HTERT RPE-1 (cell line): ENCODE results near the gene ESRRA.
"Not testable (repeated sequence)": the region's sequence is repeated elsewhere in the genome, so short reads cannot be mapped to it uniquely, and the experiment has no call there.

ENCODE experiments used
- in situ Hi-C: fragments of 300-500 bp; cut with MboI; formaldehyde crosslinking; loops from 4 replicates; pipeline ENCODE4 v1.14.3; 2020; ENCODE audit warnings: low sequenced_read_pairs

ESRRA gene

GRCh38 chr11:64307795-64308194 lies 2.5 kb downstream of the ESRRA start:
- in situ Hi-C loops, result not testable (repeated sequence)

- in situ Hi-C loops, result no loop called here
Observed at GRCh38 chr11:64312947-64313346, 7.6 kb downstream of the ESRRA start.

GRCh38 chr11:64313491-64314145 lies 8.3 kb downstream of the ESRRA start:
- in situ Hi-C loops, result no loop called here

GRCh38 chr11:64314146-64314804 lies 9.0 kb downstream of the ESRRA start:
- in situ Hi-C loops, result no loop called here

GRCh38 chr11:64314805-64315561 lies 9.7 kb downstream of the ESRRA start:
- in situ Hi-C loops, result no loop called here

- in situ Hi-C loops, result not testable (repeated sequence)
Observed at GRCh38 chr11:64315667-64316526, 10.6 kb downstream of the ESRRA start.

GRCh38 chr11:64316672-64317324 lies 11.5 kb downstream of the ESRRA start:
- in situ Hi-C loops, result no loop called here

- in situ Hi-C loops, result no loop called here
Observed at GRCh38 chr11:64317325-64317960, 12.1 kb downstream of the ESRRA start, which contains the start of gene TRMT112. Gene TRMT112 (minus strand): TSS chr11:64317559. CDS start chr11:64317526, 33 bp downstream.

GRCh38 chr11:64317961-64318765 lies 12.8 kb downstream of the ESRRA start, which contains the start of gene PRDX5:
Gene PRDX5 (plus strand): TSS chr11:64318121. CDS start chr11:64318216, 95 bp downstream.
- in situ Hi-C loops, result no loop called here

GRCh38 chr11:64318766-64319761 lies 13.7 kb downstream of the ESRRA start:
- in situ Hi-C loops, result no loop called here

- in situ Hi-C loops, result no loop called here
Observed at GRCh38 chr11:64320556-64320955, 15.2 kb downstream of the ESRRA start.

GRCh38 chr11:64321026-64321425 lies 15.7 kb downstream of the ESRRA start:
- in situ Hi-C loops, result no loop called here

- in situ Hi-C loops, result no loop called here
Observed at GRCh38 chr11:64321533-64321932, 16.2 kb downstream of the ESRRA start.

GRCh38 chr11:64322925-64323260 lies 17.6 kb downstream of the ESRRA start:
- in situ Hi-C loops, result no loop called here

GRCh38 chr11:64323373-64323772 lies 18.0 kb downstream of the ESRRA start:
- in situ Hi-C loops, result no loop called here

GRCh38 chr11:64323984-64324383 lies 18.7 kb downstream of the ESRRA start:
- in situ Hi-C loops, result not testable (repeated sequence)

- in situ Hi-C loops, result no loop called here
Observed at GRCh38 chr11:64324692-64325469, 19.6 kb downstream of the ESRRA start.
